Stimulated activated CD8-positive, alpha-beta memory T cell treated with anti-CD3 and anti-CD28 coated beads, Interleukin-15, amount 100 ng/mL, for 4 hours (primary cell): ENCODE measurements around the gene POLR2M.

ENCODE experiments used
- DNase-seq, 2 donors: peaks; one replicate each; pipeline ENCODE4 v3.0.0-alpha.2; 2020; ENCODE audit warnings: low read depth in 2 of 2

Gene POLR2M

DNA sequence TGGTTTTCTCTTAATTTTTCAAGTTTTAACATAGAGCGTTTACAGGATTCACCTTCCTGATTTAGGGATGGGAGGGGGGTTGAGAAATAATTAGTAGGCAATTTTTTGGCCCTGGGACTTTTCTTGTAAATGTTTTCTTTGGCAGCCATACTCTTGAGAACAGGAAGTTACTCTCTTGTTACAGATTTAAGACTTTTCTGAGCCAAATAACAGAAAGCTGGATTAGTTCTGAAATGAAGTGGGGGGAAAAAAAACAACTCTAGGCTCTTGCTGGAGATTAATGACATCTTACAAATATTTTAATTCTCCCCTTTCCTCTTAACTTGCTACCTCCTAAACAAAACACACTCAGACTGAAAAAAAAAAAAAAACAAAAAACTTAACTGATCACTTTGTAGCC lies 13.8 kb upstream of the POLR2M start:
- DNase-seq = no peak

DNA sequence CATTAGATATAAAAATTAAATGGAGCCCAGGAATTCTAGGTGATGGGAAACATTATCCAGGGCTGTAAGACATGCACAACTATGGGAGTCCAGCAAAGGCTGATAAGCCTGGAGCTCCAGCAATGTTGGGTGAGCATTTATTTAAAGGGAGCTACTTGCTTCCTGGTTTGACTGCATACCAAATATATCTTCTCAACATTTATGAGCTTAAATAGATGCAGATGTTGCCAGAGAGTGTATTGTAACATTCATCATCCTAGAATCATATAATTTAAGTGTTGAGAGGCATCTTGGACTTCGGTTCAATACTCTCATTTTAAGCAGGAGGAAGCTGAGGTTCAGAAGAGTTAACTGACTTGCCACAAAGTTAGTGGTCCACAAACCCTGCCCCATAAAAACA lies 12.2 kb upstream of the POLR2M start:
- DNase-seq = no peak

DNA sequence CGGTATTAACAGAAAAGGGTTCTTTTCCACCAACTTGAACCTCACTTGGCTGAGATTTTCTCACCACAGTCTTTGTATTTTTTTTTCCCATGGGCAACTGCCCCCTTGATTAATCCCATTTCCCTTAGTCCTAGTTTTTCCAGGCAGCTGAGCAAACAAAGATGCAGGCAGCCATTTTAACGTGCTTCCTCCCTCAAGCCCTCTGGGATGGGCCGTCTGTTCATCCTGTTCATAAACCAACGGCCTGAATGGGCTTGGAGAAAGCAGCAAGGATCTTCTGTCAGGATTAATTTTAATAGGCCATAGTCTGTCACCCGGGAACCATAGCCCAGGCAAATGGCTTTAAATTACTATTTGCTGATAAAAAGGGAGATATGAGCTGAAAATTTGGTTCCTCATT lies 10.4 kb upstream of the POLR2M start:
- DNase-seq = no peak

DNA sequence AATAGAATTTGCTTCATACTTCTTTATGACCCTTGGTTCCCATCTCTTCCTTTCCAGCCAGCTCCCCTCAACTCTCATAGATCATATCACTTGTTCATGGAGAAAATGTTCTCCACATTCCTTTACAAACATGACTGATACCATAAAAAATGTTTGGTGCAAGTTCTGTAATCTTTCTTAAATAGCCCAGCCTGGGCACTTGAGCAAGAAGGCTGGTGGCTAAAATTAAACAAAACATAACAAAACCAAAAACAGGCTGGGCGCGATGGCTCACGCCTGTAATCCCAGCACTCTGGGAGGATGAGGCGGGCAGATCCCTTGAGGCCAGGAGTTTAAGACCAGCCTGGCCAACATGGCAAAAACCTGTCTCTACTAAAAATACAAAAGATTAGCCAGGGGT lies 8.9 kb upstream of the POLR2M start:
- DNase-seq = no peak

DNA sequence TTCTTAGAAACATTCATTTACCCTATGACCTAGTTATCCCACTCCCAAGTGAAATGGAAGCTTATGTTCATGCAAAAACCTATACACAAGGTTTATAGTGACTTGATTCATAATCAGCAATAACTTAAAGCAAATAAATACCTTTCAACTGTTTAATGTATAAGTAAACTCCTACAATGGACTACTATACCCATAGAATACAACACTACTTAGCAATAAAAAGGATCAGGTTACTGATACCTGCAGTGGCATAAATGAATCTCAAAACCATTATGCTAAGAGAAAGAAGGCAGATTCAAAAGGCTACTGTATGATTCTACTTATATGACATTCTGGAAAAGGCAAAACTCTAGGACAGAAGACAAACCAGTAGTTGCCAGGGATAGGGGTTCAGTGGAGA lies 8.3 kb upstream of the POLR2M start:
- DNase-seq = no peak

DNA sequence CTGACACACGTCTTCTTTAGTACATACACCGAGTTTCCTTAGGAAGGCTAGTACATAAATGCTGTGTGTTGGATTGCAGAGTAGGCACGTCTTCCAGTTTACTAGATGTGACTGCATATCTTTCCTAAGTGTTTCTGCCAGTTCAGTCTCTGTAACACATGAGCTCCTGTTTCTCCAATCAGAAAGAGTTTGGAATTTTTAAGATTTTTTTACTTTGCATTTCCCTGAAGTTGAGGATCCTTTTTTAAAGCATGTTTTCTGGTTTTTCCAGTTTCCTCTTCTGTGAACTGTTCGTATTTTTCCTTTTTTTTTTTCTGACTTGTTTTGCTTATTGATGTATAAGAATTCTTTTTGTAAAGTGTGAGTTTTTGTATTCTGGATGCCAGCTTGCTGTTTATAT lies 7.5 kb upstream of the POLR2M start:
- no peak for DNase-seq

DNA sequence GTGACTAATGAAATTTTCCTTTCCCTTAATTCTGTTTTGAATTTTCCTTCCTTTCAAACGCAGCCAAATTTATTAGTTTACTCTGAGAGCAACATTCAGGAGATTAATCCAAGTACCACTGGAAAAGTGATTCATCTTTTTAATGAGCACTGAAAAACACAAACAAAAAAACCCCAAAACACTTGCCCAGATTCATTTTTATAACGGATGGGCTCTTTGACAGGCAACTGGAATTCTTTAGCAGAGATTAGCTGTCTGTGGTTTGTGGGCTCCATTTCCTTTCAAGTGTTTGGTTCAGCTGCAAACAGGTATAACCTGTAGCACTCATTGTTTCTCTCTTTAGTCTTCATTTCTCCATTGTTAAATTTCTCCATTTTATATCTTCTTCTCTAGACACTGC lies 3.1 kb upstream of the POLR2M start:
- no peak for DNase-seq

DNA sequence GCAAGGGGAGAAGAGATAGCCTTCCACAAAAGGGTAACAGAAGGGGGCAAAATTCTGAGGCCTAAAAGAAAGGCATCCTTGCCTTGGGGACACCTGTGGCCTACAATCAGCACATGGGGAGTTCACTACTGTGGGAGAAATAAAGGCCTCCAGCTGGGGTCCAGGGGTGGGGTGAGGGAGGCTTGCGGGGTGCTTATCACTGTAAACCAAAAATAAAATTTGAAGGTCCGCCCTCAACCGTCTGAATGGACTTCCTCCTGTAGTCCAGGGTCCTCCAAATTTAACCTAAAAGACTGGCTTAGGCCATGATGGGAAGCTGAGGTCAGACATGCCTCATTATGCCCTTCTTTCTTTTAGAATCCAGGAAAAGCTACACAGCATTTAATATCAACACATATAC lies 2.1 kb upstream of the POLR2M start:
- no peak for DNase-seq

DNA sequence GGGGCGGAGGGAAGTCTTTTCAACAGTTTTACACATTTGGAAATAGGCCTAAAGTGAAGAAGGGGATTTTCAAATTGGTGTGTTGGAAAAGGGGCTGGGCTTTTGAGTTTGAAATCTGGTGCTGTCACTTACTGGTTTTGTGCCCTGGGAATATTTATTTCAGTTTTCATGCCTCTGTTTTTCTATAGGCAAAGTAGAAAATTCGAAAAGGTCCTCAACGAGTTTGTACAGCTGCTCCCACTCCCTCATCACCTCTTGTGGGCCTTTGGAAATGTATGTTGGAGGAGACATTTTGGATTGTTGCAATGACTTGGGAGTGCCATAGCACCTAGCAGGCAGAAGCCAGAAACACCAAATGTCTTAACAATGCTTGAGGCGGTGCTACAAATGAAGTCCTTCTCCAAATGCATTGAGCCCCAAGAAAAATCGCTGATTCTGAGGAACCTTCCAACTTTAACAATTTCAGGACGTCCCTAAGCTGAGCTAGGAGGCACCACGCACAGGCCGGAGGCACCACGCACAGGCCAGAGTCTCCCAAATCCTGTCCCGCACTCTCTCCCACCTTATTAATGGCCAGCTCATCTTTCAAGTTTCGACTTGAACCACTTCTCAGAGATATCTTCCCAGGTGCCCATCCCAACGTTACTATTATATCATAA lies 639 bp upstream of the POLR2M start:
- DNase-seq = no peak

DNA sequence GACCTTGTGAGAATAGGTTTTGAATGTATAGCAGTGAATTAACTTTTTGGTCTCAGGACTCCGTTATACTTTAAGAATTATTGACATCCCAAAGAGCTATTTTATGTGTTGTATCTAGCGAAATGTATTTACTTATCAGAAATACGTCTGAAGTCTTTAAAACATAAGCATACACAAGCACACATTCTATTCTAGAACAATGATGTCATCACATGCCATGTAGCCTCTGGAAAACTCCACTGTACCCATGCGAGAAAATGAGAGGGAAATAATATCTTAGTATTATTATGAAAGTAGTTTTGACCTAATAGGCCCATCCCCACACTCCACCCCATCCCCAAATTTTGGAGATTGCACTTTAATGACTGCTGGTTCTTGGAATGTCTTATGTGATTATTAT lies 1.5 kb downstream of the POLR2M start:
- DNase-seq = no peak

DNA sequence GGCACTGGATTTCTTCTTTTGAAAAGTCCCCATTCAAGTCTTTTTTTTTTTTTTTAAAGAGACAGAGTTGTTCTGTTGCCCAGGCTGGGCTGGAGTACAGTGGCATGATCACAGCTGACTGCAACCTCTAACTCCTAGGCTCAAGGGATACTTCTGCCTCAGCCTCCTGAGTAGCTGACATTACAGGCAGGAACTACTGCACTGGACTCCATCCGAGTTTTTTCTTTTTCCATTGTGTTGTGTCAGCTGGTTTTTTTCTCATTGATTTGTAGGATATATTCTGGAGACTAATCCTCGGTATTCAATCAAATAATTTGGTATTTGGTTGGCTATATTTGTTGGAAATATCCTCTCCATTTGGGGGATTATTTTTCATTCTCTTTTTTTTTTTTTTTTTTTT lies 11.8 kb downstream of the POLR2M start:
- DNase-seq = no peak

DNA sequence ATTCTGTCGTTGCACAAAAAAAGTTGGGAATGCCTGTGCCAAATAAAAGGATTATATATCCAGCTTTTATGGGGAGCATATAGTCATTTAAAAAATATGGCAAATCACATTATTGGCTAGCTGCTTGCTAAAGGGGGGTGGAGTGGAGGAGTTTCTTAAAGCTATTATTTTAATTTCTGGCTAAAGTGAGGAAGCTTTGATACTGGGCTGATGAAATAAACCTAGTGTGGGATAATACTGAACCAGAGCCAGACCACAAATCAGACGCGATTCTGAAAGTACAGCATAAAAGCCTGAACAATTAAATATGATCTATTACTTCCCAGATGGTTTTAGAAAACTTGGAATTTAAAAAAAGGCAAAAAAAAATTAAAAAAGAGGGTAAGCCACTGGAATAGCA lies 14.4 kb downstream of the POLR2M start:
- no peak for DNase-seq

DNA sequence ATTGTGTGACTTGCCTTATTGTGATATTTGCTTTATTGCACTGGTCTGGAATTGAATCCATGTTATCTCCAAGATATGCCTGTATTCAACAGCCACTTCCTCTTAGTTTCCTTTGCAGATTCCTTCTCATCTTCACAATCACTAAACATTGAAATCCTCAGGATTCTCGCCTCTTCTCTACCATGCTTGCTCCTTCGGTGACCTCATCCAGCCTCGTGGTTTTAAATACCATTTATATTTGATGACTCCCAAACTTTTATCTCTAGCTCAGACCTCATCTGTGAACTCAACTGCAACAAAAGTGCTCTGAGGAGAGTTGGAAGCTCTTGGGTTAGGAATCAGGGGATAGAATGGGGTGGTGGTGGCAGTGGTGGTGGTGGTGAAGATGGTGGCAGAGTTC lies 19.9 kb downstream of the POLR2M start:
- DNase-seq = no peak

DNA sequence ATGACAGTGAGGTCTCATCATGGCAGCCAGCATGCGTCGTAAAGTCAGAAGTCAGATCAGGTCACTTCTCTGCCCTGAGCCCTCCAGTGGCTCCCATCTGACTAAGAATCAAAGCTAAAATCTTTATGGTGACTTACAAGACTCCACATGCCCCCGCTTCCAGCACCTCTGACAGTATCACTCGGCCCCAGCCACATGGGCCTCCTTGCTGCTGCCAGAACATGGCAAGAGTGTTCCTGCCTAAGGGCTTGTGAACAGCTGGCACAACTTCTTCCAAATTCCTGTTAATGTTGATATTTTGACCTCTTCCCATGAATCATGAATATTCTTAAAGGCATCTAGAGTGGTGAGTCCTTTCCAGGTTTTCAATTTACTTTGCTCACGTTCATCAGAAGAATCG lies 20.5 kb downstream of the POLR2M start:
- no peak for DNase-seq

DNA sequence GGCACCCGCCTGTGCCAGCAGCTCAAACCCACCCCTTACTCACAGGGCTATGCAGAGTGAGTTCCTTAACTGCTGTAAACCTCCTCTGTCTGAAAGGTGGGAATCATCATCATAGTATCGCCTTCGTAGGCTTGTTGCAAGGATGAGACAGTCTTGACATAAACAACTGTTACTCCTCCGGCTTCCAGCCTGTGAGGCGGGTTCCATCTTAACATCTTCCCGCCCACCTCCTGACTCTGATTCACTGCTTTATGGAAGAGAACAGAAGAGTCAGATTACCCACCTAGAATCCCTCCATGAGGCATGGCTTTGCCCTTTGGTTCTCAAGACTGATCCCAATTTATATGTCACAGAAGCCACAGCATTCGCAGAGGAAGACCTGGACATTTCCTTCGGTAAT lies 21.9 kb downstream of the POLR2M start:
- DNase-seq = no peak

DNA sequence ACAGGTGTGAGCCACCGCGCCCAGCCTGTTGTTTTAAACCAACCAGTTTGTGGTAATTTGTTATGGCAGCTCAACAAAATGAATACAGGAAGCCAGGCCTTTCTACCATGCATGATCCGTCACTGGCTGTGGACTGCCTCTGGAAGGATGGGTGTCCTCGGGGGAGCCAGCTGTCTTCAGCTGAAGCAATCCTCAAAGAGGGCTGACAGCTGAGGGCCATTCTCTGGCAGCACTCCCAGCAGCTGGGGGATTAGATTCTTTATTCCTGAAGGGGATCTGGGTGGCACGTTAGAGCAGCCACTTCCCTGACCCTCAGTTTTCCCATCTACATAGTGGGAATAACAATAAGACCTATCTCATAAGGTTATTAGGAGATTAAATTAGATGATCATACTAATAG lies 24.4 kb downstream of the POLR2M start:
- no peak for DNase-seq

DNA sequence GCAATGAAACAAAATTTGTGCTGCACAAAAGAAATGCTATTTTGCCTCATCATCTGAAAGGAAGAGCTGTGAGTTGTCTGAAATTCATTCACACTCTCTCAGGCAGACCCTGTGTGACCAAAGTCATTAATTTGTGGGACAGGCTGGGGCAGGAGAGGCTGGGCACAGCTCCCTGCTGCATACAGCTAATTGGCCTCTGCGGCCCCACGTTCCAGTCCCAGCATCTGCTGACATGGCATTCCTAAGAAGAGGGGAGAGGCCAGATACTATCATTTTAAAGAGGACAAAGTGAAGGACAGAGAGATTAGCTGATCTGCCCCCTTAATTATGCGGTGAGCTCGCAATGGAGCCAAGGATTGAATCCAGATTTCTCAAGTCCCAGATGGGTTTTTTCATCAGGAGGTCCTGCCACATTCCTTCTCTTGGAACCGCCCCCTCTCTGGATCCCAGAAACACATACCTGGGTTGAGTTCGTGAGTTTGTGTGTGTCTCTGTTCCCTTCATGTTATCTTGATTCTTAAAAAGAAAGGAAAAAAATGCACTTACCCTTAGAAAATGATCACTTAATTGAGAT lies 25.1 kb downstream of the POLR2M start:
- no peak for DNase-seq

DNA sequence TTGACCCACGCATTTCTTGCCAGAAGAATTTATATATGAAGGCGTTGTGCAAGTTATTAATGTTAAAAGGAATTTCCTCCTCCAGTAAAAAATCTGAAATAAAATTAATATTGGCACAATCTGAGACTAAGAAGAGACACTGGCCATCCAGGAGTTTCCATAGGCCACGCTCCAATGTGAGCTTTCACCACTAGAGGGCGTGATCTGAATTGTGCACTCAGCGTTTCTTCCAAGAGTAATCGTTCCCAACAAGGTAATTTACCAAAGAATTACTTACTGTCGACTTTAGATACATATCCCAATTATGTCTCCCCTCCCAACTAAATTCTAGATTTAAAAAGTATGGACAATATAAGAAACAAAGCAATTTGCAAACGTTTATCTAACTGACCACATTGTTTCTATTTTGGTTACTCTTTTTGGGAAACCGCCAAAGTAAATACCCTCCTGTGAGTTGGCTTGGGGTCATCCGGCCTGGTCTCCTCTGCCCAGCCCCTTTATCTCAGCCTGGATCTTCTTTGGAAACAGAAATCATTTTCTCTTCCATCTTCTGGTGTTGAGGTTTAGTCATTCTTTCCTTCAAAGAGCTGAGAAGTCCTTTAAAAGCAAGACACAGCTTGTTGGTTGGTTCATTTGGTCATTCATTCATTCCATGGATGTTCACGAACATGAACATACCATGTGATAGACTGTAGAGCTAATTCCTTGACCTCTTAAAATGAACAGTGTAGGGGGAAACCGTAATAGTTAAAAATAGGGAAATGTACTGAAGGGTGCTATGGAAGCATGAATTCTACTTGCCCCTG lies 26.2 kb downstream of the POLR2M start:
- no peak for DNase-seq

DNA sequence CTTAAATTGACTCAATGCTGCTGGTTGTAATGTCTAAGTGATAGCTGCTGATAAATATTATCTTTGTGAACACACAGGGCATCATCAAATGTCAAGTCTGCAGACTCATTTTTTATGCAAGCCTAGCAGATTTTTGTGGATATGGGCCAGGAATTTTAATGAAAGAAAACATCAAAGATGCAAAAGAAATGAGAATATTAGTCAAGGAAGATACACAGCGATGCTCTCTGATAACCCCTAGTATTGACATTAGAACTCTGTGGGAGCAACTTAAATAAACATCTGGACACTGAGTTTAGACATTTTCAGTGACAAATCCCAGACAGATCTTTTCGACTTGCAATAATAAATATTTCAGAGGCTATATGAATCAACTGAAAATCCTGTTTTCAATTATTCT lies 28.3 kb downstream of the POLR2M start:
- no peak for DNase-seq

DNA sequence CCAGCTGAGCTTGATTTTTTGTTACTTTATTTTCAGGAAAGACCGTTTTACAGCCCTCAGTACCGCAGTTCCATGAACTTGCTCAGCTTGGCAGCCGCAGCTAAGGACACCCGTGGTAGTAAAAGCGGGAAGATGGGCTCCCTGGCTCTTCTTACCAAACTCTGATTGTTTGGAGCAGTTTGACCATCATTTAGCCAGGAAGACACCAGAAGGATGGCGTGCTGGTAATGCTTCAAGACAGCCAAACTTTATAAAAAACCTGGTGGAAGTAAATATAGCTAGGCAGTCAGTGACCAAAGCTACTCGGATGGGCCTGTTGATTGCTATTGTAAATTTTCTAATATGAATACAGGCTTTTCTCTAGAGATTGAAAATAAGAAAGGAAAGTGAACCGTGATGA lies 28.9 kb downstream of the POLR2M start:
- no peak for DNase-seq

DNA sequence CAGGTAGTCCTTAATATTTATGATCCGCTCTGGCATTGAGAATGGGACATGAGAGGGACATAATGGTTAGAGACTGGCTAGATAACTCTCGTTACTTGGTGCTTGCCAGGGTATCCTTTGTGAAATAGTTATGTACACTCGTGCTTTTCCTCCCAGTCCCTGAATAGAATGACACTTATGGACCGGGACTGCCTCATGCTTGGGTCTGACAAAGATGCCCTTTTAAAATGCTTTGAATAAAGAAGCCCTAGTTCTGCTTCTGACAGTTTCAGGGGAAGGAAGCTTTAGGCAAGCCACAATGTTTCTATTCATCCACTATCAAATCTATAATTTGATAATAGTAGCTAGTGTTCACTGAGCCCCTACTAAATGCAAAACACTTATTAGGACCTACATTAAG lies 29.4 kb downstream of the POLR2M start:
- DNase-seq = no peak

DNA sequence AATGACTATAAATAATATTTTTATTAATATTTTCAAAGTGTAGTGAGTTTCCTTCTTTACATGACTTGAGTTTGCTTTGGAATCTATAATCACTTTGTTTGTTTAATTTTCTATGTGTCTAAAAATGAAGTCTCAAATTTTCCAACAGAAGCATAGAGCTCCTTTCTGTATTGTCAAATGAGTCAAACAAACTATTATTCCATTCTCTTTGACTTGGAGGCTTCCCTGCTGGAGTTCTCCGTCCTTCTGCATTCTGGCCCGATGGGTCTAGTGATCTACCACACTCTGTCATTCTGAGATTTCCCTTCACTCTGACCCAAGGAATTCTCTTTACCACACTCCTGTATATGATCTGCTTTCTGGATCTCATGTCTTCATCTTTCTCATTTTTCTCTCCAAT lies 30.1 kb downstream of the POLR2M start:
- no peak for DNase-seq

DNA sequence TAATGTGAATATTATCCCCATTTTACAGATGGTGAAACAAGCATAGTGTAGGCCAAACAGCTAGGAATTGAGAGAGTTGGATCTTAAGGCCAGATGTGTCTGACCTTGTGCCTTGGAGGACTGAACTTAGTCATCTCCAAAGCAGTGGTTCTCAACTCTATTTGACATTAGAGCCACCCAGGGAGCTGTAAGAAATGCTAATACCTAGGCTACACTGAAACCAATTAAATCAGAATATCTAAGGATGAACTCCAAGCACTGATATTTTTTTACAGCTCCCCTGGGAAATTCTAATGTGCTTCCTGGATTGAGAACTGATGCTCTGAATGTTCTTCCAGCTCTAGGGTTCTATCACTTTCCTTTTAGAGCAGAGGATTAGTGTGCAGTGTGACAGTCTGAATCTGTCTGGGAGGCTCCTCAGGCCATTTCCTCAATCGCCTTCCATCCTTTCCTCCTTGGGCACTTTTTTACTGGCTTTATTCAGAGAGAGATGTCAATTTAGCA lies 32.3 kb downstream of the POLR2M start:
- no peak for DNase-seq
